Keratinocyte (primary cell): ENCODE measurements around the gene CAPN5. TPM values are rescaled to one million over a fixed set of nuclear protein-coding genes. Genes with fewer than 3 reads are reported as not detected.

Source experiments
- DNase-seq: peaks from one replicate; pipeline ENCODE4 v3.0.0-alpha.2; 2011; ENCODE audit warnings: low read depth, missing footprints, low spot score
- FAIRE-seq: peaks from 2 replicates; lab custom pipeline; 2011; peaks lifted over from hg19 to GRCh38; lab: Jason Lieb, UNC
- H2AFZ ChIP-seq: 2 replicates; pipeline ENCODE4 v1.6.0; 2012; ENCODE audit warnings: low read length, control low read depth, inconsistent platforms; ENCODE audit not compliant: control insufficient read depth
- H3K27ac ChIP-seq: 2 replicates; pipeline ENCODE4 v1.5.1; 2011; ENCODE audit warnings: low read length; ENCODE audit not compliant: control insufficient read depth, insufficient read depth
- H3K27me3 ChIP-seq: 3 replicates; pipeline ENCODE4 v1.6.0; 2011; ENCODE audit warnings: low read length; ENCODE audit not compliant: control insufficient read depth, insufficient read depth; ENCODE audit errors: extremely low read depth
- H3K36me3 ChIP-seq, 2 experiments: 2 replicates in 1 of 2; 3 replicates in 1 of 2; pipeline ENCODE4 v1.5.1; 2011; ENCODE audit warnings: low read length in 2 of 2, mild to moderate bottlenecking in 1 of 2; ENCODE audit not compliant: control insufficient read depth in 2 of 2, insufficient read depth in 2 of 2; ENCODE audit errors: extremely low read depth in 1 of 2
- H3K4me1 ChIP-seq: 3 replicates; pipeline ENCODE4 v1.5.1; 2011; ENCODE audit warnings: low read length; ENCODE audit not compliant: control insufficient read depth, insufficient read depth; ENCODE audit errors: extremely low read depth
- H3K4me2 ChIP-seq: 3 replicates; pipeline ENCODE4 v1.6.0; 2011; ENCODE audit warnings: low read depth, low read length; ENCODE audit not compliant: control insufficient read depth, insufficient read depth; ENCODE audit errors: extremely low read depth
- H3K4me3 ChIP-seq, 3 experiments: fragments of 200-600 bp in 1 of 3; sonication (generic) in 1 of 3; 2 replicates in 2 of 3; 3 replicates in 1 of 3; pipeline ENCODE4 v1.5.1; 2011 to 2016; ENCODE audit warnings: low read length in 3 of 3, mild to moderate bottlenecking in 3 of 3, control low read depth in 2 of 3, inconsistent platforms in 1 of 3, low read depth in 1 of 3, mixed read lengths in 1 of 3, mixed run types in 1 of 3, moderate library complexity in 1 of 3; ENCODE audit not compliant: control insufficient read depth in 2 of 3, insufficient read depth in 2 of 3; ENCODE audit errors: extremely low read depth in 1 of 3
- H3K79me2 ChIP-seq: 2 replicates; pipeline ENCODE4 v1.6.0; 2012; ENCODE audit warnings: low read length; ENCODE audit not compliant: control insufficient read depth, insufficient read depth
- H3K9ac ChIP-seq: 3 replicates; pipeline ENCODE4 v1.6.0; 2011; ENCODE audit warnings: low read length; ENCODE audit not compliant: control insufficient read depth, insufficient read depth; ENCODE audit errors: extremely low read depth
- H3K9me1 ChIP-seq: 3 replicates; pipeline ENCODE4 v1.6.0; 2011; ENCODE audit warnings: low read length; ENCODE audit not compliant: control insufficient read depth, insufficient read depth; ENCODE audit errors: extremely low read depth
- H3K9me3 ChIP-seq: 2 replicates; pipeline ENCODE4 v1.5.1; 2012; ENCODE audit warnings: low read depth, low read length; ENCODE audit not compliant: control insufficient read depth
- H4K20me1 ChIP-seq: 3 replicates; pipeline ENCODE4 v1.6.0; 2011; ENCODE audit warnings: low read length; ENCODE audit not compliant: control insufficient read depth, insufficient read depth; ENCODE audit errors: extremely low read depth
- CTCF ChIP-seq, 3 experiments: IDR thresholded peaks in 1 of 3; conservative IDR thresholded peaks in 1 of 3; optimal IDR thresholded peaks in 1 of 3; 2 replicates in 2 of 3; 3 replicates in 1 of 3; pipeline versions ENCODE3 to v1.5.1; 2011; ENCODE audit warnings: low read length in 3 of 3, mild to moderate bottlenecking in 3 of 3, moderate library complexity in 2 of 3, control low read depth in 1 of 3, inconsistent platforms in 1 of 3; ENCODE audit not compliant: insufficient read depth in 2 of 3; ENCODE audit errors: extremely low read depth in 1 of 3
- EZH2 ChIP-seq: IDR thresholded peaks from one replicate; pipeline ENCODE4 v1.6.1; 2012; ENCODE audit warnings: inconsistent platforms, mild to moderate bottlenecking, low read length, moderate library complexity
- dilution Hi-C: fragments of 300-500 bp; cut with MboI; formaldehyde crosslinking; loops from one replicate; pipeline ENCODE4 v1.7.0; 2020; ENCODE audit warnings: low sequenced_read_pairs; ENCODE audit not compliant: extremely low pct_ligation_motif_present
- polyA plus RNA-seq, 5 experiments: library from polyadenylated mRNA; depleted of rRNA in 3 of 5; stranded (reverse) in 3 of 5; stranded (forward) in 1 of 5; unstranded in 1 of 5; fragments of >200 nt; gene quantifications; 1 replicate in 1 of 5; 2 replicates in 3 of 5; 3 replicates in 1 of 5; pipeline versions ENCODE4 v1.2.1 to v1.2.3, GENCODE V29; 2011 to 2012; ENCODE audit warnings: missing spikeins in 2 of 5, low read depth in 1 of 5, low replicate concordance in 1 of 5

CAPN5 gene
- polyA plus RNA-seq, 1 donor (not counting 4 experiments of a cell fraction or from before 2014, with no cell fraction given) = 1.2 TPM

- Histone ChIP-seq H2AFZ (no peak overlapping the region), H3K4me3 (no peak overlapping the region), H3K9me1 (no peaks in the 10 kb centered on the region), H3K9ac (no peak overlapping the region), H3K4me1 (peaks cover 3% of the 10 kb centered on the region), H3K4me2 (no peak overlapping the region), H3K9me3 (no peaks in the 10 kb centered on the region), H3K79me2 (no peaks in the 10 kb centered on the region), H3K27me3 (no peaks in the 10 kb centered on the region), H4K20me1 (no peaks in the 10 kb centered on the region), H3K27ac (no peak overlapping the region), H3K36me3 (no peaks in the 10 kb centered on the region)
- no peak for FAIRE-seq
- no peak for TF ChIP-seq EZH2
- no peak for TF ChIP-seq CTCF (optimal IDR thresholded peaks at IDR 0.05 in 1 of 3, IDR thresholded peaks at IDR 0.05 in 1 of 3, conservative IDR thresholded peaks at IDR 0.05 in 1 of 3; ENCODE audit: extremely low read depth in 1 of 3, insufficient read depth in 2 of 3, low read length in 3 of 3)
- dilution Hi-C loops = no loop called here
- DNase-seq = no peak
Observed at GRCh38 chr11:77086521-77087472, 20.0 kb downstream of the CAPN5 start.

DNA sequence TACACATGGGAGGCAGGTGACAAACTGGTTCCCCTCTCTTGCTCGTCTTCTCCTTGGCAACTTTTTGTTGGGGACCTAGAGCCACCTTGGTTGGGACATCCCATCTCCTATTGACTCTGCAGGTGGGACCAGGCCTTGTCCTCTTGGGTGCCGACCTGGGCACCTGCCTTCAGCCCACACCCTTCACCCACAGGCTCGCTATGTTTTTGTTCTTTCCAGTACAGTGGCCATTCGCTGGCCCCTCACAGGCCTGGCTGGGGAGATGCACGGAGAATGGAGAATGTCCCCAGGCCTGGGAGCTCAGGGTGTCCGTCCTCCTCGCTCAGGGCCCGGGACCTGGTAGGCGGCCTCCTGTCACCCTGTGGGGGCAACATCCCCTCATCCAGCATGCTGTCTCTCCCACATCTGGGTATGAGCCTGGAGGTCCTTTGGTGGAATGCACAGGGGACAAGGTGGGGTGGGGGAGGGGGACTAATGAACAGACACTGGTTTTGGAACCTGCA, 21.0 kb downstream of the CAPN5 start:
- Histone ChIP-seq H3K27me3 (no peaks in the 10 kb centered on the region), H3K4me3 (no peak overlapping the region), H3K27ac (no peak overlapping the region), H3K9ac (no peak overlapping the region), H3K4me1 (peaks cover 3% of the 10 kb centered on the region), H3K9me3 (no peaks in the 10 kb centered on the region), H3K36me3 (no peaks in the 10 kb centered on the region), H3K4me2 (no peak overlapping the region), H3K79me2 (no peaks in the 10 kb centered on the region), H4K20me1 (no peaks in the 10 kb centered on the region), H2AFZ (no peak overlapping the region), H3K9me1 (no peaks in the 10 kb centered on the region)
- TF ChIP-seq CTCF (optimal IDR thresholded peaks at IDR 0.05 in 1 of 3, IDR thresholded peaks at IDR 0.05 in 1 of 3, conservative IDR thresholded peaks at IDR 0.05 in 1 of 3; ENCODE audit: extremely low read depth in 1 of 3, insufficient read depth in 2 of 3, low read length in 3 of 3) (no peak), EZH2 (no peak)
- dilution Hi-C loops = no loop called here
- DNase-seq (no peak), FAIRE-seq (no peak)
